Peyer's patch (tissue), 4 donors: Measurements from ENCODE around the gene CSTF3. TPM values are rescaled to one million over a fixed set of nuclear protein-coding genes. Genes with fewer than 3 reads are reported as not detected.
A peak's percentile ranks its signal among the peaks of the same experiment; 100 is the strongest.

ENCODE experiments used
- DNase-seq, 3 donors: peaks; one replicate each; pipeline ENCODE4 v3.0.0-alpha.2; 2017 to 2019
- H3K27ac ChIP-seq, 4 donors: fragments of 200-600 bp; sonication (generic); one replicate each; pipeline ENCODE4 v1.5.1; 2016 to 2019
- H3K27me3 ChIP-seq, 2 donors: fragments of 200-600 bp; sonication (generic); one replicate each; pipeline ENCODE4 v1.5.1; 2019
- H3K36me3 ChIP-seq, 3 donors: fragments of 200-600 bp; sonication (generic); one replicate each; pipeline ENCODE4 v1.5.1; 2016 to 2019
- H3K4me1 ChIP-seq, 4 donors: fragments of 200-600 bp; sonication (generic); one replicate each; pipeline ENCODE4 v1.5.1; 2016 to 2019
- H3K4me3 ChIP-seq, 4 donors: fragments of 200-600 bp; sonication (generic); 1 replicate in 3 of 4; 2 replicates in 1 of 4; pipeline ENCODE4 v1.5.1; 2016 to 2019; ENCODE audit warnings: mild to moderate bottlenecking in 1 of 4
- H3K9me3 ChIP-seq, 4 donors: fragments of 200-600 bp; sonication (generic); one replicate each; pipeline ENCODE4 v1.5.1; 2016 to 2019; ENCODE audit warnings: mild to moderate bottlenecking in 1 of 4
- CTCF ChIP-seq, 6 experiments: fragments of 450-650 bp in 4 of 6; fragments of 200-600 bp in 2 of 6; sonication (generic) in 1 of 6; IDR thresholded peaks; one replicate each; pipeline ENCODE4 v1.5.1; 2017 to 2019; ENCODE audit warnings: antibody characterized with exemption in 6 of 6, mild to moderate bottlenecking in 3 of 6, moderate library complexity in 1 of 6
- POLR2A ChIP-seq, 2 donors: fragments of 450-650 bp; IDR thresholded peaks; one replicate each; pipeline ENCODE4 v1.5.1; 2017; ENCODE audit warnings: antibody characterized with exemption in 2 of 2, mild to moderate bottlenecking in 2 of 2, moderate library complexity in 2 of 2
- total RNA-seq, 4 donors: library from RNA; depleted of rRNA; stranded (reverse); fragments of >200 nt; gene quantifications; one replicate each; pipeline ENCODE4 v1.1.0, GENCODE V29; 2016

CSTF3 gene
- total RNA-seq, 4 donors from 2014 or later = 18.5 to 28.9 (median 19.4) TPM

GRCh38 chr11:33068611-33069340 lies 92.5 kb downstream of the CSTF3 start:
- peaks cover 0 to 84% (median 0%) of the 10 kb centered on the region in 3 donors for H3K36me3 ChIP-seq
- H3K9me3 ChIP-seq = no peaks in the 10 kb centered on the region
- H3K4me3 ChIP-seq = no peak overlapping the region
- H3K4me1 ChIP-seq = peaks cover 0 to 13% (median 0%) of the 10 kb centered on the region in 4 donors
- no peak for DNase-seq
- TF ChIP-seq CTCF (IDR thresholded peaks at IDR 0.05) = no peak
- no peak for TF ChIP-seq POLR2A (IDR thresholded peaks at IDR 0.05)
- H3K27me3 ChIP-seq = no peaks in the 10 kb centered on the region
- no peak overlapping the region for H3K27ac ChIP-seq

- H3K4me1 ChIP-seq = peaks cover 0 to 28% (median 0%) of the 10 kb centered on the region in 4 donors
- H3K27ac ChIP-seq = no peak overlapping the region
- no peak for TF ChIP-seq POLR2A (IDR thresholded peaks at IDR 0.05)
- no peak for TF ChIP-seq CTCF (IDR thresholded peaks at IDR 0.05)
- H3K27me3 ChIP-seq = no peaks in the 10 kb centered on the region
- peaks cover 0 to 75% (median 0%) of the 10 kb centered on the region in 3 donors for H3K36me3 ChIP-seq
- no peak overlapping the region for H3K4me3 ChIP-seq
- no peak for DNase-seq
- H3K9me3 ChIP-seq = no peaks in the 10 kb centered on the region
Observed at GRCh38 chr11:33067294-33067693, 94.0 kb downstream of the CSTF3 start.

GRCh38 chr11:33065445-33066178 lies 95.7 kb downstream of the CSTF3 start:
- H3K4me1 ChIP-seq = peaks cover 0 to 40% (median 0%) of the 10 kb centered on the region in 4 donors
- H3K36me3 ChIP-seq = peaks cover 0 to 72% (median 0%) of the 10 kb centered on the region in 3 donors
- H3K27ac ChIP-seq = no peak overlapping the region
- no peaks in the 10 kb centered on the region for H3K27me3 ChIP-seq
- DNase-seq = peak; percentile 45 to 85 (median 83)
- TF ChIP-seq POLR2A (IDR thresholded peaks at IDR 0.05) (no peak), CTCF (IDR thresholded peaks at IDR 0.05) (peak; percentile 42 to 93 (median 90))
- no peaks in the 10 kb centered on the region for H3K9me3 ChIP-seq
- H3K4me3 ChIP-seq = no peak overlapping the region

GRCh38 chr11:33064866-33065265 lies 96.4 kb downstream of the CSTF3 start:
- TF ChIP-seq CTCF (IDR thresholded peaks at IDR 0.05) (no peak), POLR2A (IDR thresholded peaks at IDR 0.05) (no peak)
- H3K36me3 ChIP-seq = peaks cover 0 to 71% (median 0%) of the 10 kb centered on the region in 3 donors
- no peaks in the 10 kb centered on the region for H3K9me3 ChIP-seq
- DNase-seq = no peak
- no peaks in the 10 kb centered on the region for H3K27me3 ChIP-seq
- H3K27ac ChIP-seq = no peak overlapping the region
- no peak overlapping the region for H3K4me3 ChIP-seq
- H3K4me1 ChIP-seq = peaks cover 0 to 41% (median 0%) of the 10 kb centered on the region in 4 donors

GRCh38 chr11:33064033-33064825 lies 97.1 kb downstream of the CSTF3 start:
- TF ChIP-seq CTCF (IDR thresholded peaks at IDR 0.05) (no peak), POLR2A (IDR thresholded peaks at IDR 0.05) (no peak)
- Histone ChIP-seq H3K4me1 (peaks cover 0 to 41% (median 0%) of the 10 kb centered on the region in 4 donors), H3K36me3 (peaks cover 0 to 72% (median 0%) of the 10 kb centered on the region in 3 donors), H3K27ac (peak overlapping the region in 1 of 4 donors; percentile 5), H3K4me3 (no peak overlapping the region), H3K27me3 (no peaks in the 10 kb centered on the region), H3K9me3 (no peaks in the 10 kb centered on the region)
- no peak for DNase-seq
